ELR (cell line): ENCODE measurements around the gene SATL1.
"Not testable (repeated sequence)": the region's sequence is repeated elsewhere in the genome, so short reads cannot be mapped to it uniquely, and the experiment has no call there.

Experiments
- DNase-seq: peaks from one replicate; pipeline ENCODE4 v3.0.0-alpha.2; 2015; ENCODE audit warnings: low read depth

Gene SATL1

DNA sequence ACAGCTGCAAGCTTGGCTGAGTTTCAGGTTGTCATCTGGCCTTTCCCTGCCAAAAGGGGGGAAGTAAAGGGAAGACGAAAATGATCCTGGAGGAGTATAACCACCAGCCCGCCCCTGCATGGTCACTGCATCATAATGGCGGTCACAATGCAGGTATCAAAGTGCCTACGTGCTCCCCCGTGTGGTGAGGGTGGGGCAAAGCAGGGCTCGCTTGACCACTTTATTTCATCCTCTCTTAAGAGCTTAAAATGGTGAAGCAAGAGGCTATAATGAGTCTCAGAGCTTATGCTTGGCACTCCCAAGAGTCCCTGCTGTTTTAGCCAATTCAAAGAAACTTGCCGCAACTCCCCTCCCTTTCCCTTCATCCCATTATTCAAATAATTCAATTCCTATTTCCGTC, 134.3 kb downstream of the SATL1 start:
- peak; percentile 10 for DNase-seq

GRCh38 chrX:85108165-85108564, 135.4 kb downstream of the SATL1 start:
- DNase-seq = no peak

GRCh38 chrX:85107407-85107806, 136.2 kb downstream of the SATL1 start:
- DNase-seq = no peak

GRCh38 chrX:85089321-85089840, 154.2 kb downstream of the SATL1 start:
- no peak for DNase-seq

DNA sequence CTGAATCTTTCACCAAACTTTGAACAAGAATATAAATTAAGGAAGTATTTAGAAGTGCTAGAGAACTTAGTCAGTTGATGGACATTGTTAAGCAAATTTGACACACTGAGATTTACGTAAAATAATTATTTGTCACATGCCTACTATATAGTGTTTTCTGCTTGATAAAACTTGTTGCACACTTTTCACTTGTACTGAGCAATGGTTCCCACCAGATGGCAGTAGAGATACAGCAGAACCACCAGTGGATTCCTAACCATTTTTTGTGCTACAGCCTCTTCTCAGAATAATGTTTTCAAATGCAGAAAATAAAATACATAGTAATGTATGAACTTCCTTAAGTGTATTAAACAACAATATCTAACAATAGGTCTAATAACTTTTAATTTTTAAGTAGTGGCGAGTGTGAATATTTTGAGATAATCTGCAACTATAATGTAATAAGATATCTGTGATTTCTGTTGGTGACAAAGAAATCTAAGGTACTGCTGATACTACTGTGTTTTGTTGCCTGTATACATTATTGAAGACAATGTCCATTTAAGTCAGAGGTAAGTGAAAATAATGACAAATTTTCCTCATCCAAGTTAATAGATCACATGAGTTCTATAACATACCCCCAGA, 158.7 kb downstream of the SATL1 start:
- DNase-seq = peak; percentile 36

DNA sequence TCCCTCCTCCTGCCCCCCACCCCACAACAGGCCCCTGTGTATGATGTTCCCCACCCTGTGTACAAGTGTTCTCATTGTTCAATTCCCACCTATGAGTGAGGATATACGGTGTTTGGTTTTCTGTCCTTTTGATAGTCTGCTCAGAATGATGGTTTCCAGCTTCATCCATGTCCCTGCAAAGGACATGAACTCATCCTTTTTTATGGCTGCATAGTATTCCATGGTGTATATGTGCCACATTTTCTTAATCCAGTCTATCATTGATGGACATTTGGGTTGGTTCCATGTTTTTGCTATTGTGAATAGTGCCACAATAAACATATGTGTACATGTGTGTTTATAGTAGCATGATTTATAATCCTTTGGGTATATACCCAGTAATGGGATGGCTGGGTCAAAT, 166.3 kb downstream of the SATL1 start:
- not testable (repeated sequence) for DNase-seq

GRCh38 chrX:85065512-85066198, 177.9 kb downstream of the SATL1 start:
- no peak for DNase-seq

- DNase-seq = peak; percentile 79
These were observed 190.8 kb downstream of the SATL1 start for GRCh38 chrX:85052636-85053343.

DNA sequence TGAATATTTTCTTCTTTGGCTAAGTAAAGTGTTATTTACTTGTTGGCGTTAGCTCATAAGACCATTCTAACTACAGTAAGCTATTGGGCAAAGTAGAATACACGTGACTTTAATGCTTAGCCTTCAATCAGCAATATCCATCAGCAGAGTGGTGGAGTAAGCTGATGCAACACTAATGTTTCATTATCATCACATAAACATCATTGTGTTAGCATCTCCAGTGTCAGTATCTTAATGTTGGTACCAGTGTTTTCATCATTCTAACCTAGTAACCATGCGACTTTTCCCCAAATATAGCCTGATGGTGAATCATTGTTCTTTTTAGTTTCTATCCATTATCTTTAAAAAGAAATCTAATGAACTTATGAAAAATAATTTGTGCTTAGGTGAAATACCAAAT, 191.4 kb downstream of the SATL1 start:
- DNase-seq = no peak

GRCh38 chrX:85051627-85052026, 192.0 kb downstream of the SATL1 start:
- no peak for DNase-seq
